ENCODE results near the gene CALCB. TPM values are rescaled to one million over a fixed set of nuclear protein-coding genes. Genes with fewer than 3 reads are reported as not detected.

Gene CALCB
- total and polyA plus RNA-seq, 5 donors: 0.05 to 0.17 (median 0.09) TPM; not detected in 2

DNA sequence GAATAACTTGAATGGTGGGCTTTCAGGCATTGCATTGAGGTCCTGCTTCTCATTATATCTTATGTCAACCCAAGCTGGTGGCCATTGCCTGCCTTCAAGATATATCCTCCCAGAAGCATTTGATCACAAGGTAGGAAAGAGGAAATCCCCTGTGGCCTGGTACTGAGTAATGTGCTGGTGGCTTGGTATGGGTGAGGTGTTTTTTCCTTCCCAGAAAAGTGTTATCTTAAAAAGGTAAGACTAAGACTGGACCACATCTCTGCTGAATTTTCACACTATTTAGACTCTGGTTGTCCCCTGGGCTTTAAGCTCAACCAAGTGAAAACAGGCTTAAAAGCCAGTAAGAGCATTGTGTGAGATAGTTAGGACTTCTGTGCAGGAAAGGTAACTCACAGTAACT is 45.0 kb downstream of the CALCB start:
- H3K9me3 ChIP-seq (ENCODE audit: control insufficient read depth, low read length): no peaks in the 10 kb centered on the region
- no peak overlapping the region for H3K4me3 ChIP-seq (ENCODE audit: low read length)
- H3K27me3 ChIP-seq (ENCODE audit: control insufficient read depth, insufficient read depth): no peaks in the 10 kb centered on the region
- DNase-seq (no peak), ATAC-seq (no peak)
- no peak overlapping the region for H3K27ac ChIP-seq (ENCODE audit: low read length)
- H3K4me1 ChIP-seq (ENCODE audit: control insufficient read depth, insufficient read depth, low read length): no peaks in the 10 kb centered on the region
- intact Hi-C loops (cut with DNase I): no loop called here

GRCh38 chr11:15119352-15119751 is 46.0 kb downstream of the CALCB start:
- intact Hi-C loops (cut with DNase I): no loop called here
- Histone ChIP-seq H3K27ac (ENCODE audit: low read length) (no peak overlapping the region), H3K9me3 (ENCODE audit: control insufficient read depth, low read length) (no peaks in the 10 kb centered on the region), H3K4me1 (ENCODE audit: control insufficient read depth, insufficient read depth, low read length) (peaks cover 4% of the 10 kb centered on the region), H3K27me3 (ENCODE audit: control insufficient read depth, insufficient read depth) (no peaks in the 10 kb centered on the region), H3K4me3 (ENCODE audit: low read length) (no peak overlapping the region)
- DNase-seq (no peak), ATAC-seq (no peak)
- 73% methylated on average over 4 of the region's 4 CpGs for WGBS

DNA sequence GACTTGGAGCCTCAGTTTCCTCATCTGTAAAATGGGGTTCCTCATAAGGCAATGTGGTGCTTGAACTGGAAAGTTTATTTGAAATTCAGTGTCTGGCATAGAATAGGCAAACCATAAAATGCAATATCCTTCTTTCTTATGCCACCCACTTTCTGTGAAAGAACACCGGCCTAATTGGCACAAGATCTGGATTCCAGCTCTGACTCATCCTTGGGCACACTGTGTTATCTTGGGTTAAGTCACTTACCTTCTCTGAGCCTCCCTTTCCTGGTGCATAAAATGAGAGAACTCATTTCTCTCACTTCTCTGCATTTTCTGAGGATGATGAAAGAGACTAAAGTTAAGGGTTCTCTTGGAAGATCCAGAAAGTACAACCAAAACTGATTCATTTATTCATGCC is 46.4 kb downstream of the CALCB start:
- Histone ChIP-seq H3K27me3 (ENCODE audit: control insufficient read depth, insufficient read depth) (no peaks in the 10 kb centered on the region), H3K4me3 (ENCODE audit: low read length) (no peak overlapping the region), H3K9me3 (ENCODE audit: control insufficient read depth, low read length) (no peaks in the 10 kb centered on the region), H3K4me1 (ENCODE audit: control insufficient read depth, insufficient read depth, low read length) (peaks cover 4% of the 10 kb centered on the region), H3K27ac (ENCODE audit: low read length) (no peak overlapping the region)
- WGBS: 77% methylated on average over 1 of the region's 1 CpG
- ATAC-seq: no peak
- no peak for DNase-seq
- intact Hi-C loops (cut with DNase I): no loop called here

- Histone ChIP-seq H3K27me3 (ENCODE audit: control insufficient read depth, insufficient read depth) (no peaks in the 10 kb centered on the region), H3K4me1 (ENCODE audit: control insufficient read depth, insufficient read depth, low read length) (peaks cover 4% of the 10 kb centered on the region), H3K9me3 (ENCODE audit: control insufficient read depth, low read length) (no peaks in the 10 kb centered on the region), H3K27ac (ENCODE audit: low read length) (no peak overlapping the region), H3K4me3 (ENCODE audit: low read length) (no peak overlapping the region)
- 56% methylated on average over 1 of the region's 1 CpG for WGBS
- DNase-seq (no peak), ATAC-seq (no peak)
- intact Hi-C loops (cut with DNase I): no loop called here
Observed at GRCh38 chr11:15123849-15124248, 50.5 kb downstream of the CALCB start.

GRCh38 chr11:15124528-15124927 is 51.1 kb downstream of the CALCB start:
- Histone ChIP-seq H3K4me3 (ENCODE audit: low read length) (no peak overlapping the region), H3K9me3 (ENCODE audit: control insufficient read depth, low read length) (no peaks in the 10 kb centered on the region), H3K27me3 (ENCODE audit: control insufficient read depth, insufficient read depth) (no peaks in the 10 kb centered on the region), H3K4me1 (ENCODE audit: control insufficient read depth, insufficient read depth, low read length) (peaks cover 4% of the 10 kb centered on the region), H3K27ac (ENCODE audit: low read length) (no peak overlapping the region)
- intact Hi-C loops (cut with DNase I): no loop called here
- WGBS: 21% methylated on average over 2 of the region's 2 CpGs
- DNase-seq (no peak), ATAC-seq (peak; percentile 20 to 31)

DNA sequence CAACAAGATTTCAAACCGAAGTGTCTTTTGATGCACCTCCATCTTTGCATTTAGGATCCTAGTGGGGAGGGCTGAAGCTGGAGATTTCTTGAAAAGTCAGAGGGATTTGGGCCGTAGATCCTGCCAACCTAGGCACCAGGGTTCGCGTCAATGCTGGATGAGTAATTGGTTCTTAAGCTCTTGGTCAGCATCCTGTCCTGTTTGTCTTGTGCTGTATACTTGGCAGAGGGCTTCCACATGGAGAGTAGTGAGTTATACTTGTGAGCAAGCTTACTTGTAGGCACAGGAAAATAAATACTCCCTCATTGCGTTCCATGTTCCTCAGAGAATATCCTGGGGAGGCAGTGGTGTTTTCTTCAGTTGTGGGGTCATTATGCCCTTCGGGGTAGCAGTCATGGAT is 53.9 kb downstream of the CALCB start:
- intact Hi-C loops (cut with DNase I): no loop called here
- 79% methylated on average over 6 of the region's 6 CpGs for WGBS
- DNase-seq: no peak
- no peak overlapping the region for H3K4me3 ChIP-seq (ENCODE audit: low read length)
- H3K4me1 ChIP-seq (ENCODE audit: control insufficient read depth, insufficient read depth, low read length): peaks cover 4% of the 10 kb centered on the region
- H3K27me3 ChIP-seq (ENCODE audit: control insufficient read depth, insufficient read depth): no peaks in the 10 kb centered on the region
- ATAC-seq: no peak
- H3K27ac ChIP-seq (ENCODE audit: low read length): no peak overlapping the region
- H3K9me3 ChIP-seq (ENCODE audit: control insufficient read depth, low read length): no peaks in the 10 kb centered on the region

Other genes with a start within 250 kb of the CALCB start
- gene CYP2R1, start 181.4 kb upstream of the CALCB start, total RNA-seq: 1 to 10 TPM; 8.2 to 9.8 (median 9.0) TPM
- gene CYP2R1, start 181.4 kb upstream of the CALCB start, polyA plus RNA-seq: 7.7 TPM
- gene CALCA, start 101.2 kb upstream of the CALCB start, total RNA-seq: not detected
- 0.20 TPM for gene CALCA, start 101.2 kb upstream of the CALCB start, polyA plus RNA-seq
- 1 to 10 TPM in 2 of 4 donors, under 1 TPM in 2; 0.91 to 1.0 (median 0.99) TPM for gene INSC, start 41.3 kb downstream of the CALCB start, total RNA-seq
- 0.95 TPM for gene INSC, start 41.3 kb downstream of the CALCB start, polyA plus RNA-seq

Data from right cardiac atrium (tissue), 5 donors.